ENCODE measurements around the gene FAF1.

- TF ChIP-seq CTCF (conservative IDR thresholded peaks at IDR 0.05; ENCODE audit: low read length) (no peak), EZH2phosphoT487 (IDR thresholded peaks at IDR 0.05; ENCODE audit: borderline replicate concordance, low read depth, low read length) (no peak)
Observed at GRCh38 chr1:50982611-50983010, 22.5 kb upstream of the FAF1 start.

All from OCI-LY7 (cell line).